Right lobe of liver (tissue), 6 donors: ENCODE results near the gene CTDP1. TPM values are rescaled to one million over a fixed set of nuclear protein-coding genes. Genes with fewer than 3 reads are reported as not detected.
A peak's percentile ranks its signal among the peaks of the same experiment; 100 is the strongest.

ENCODE experiments used
- ATAC-seq, 4 donors: fragments of 200-7000 bp; cut with Tn5 transposase; one replicate each; pipeline ENCODE4 v1.9.1; 2020; ENCODE audit warnings: mild to moderate bottlenecking in 4 of 4, moderate library complexity in 4 of 4
- DNase-seq, 3 donors: peaks; one replicate each; pipeline ENCODE4 v3.0.0-alpha.2; 2020
- H3K27ac ChIP-seq, 3 donors: fragments of 200-600 bp; one replicate each; pipeline ENCODE4 v1.8.0; 2022
- H3K27me3 ChIP-seq, 2 donors: fragments of 200-600 bp; one replicate each; pipeline ENCODE4 v1.8.0; 2022
- H3K36me3 ChIP-seq, 4 donors: fragments of 200-600 bp; sonication (generic) in 1 of 4; one replicate each; pipeline versions ENCODE4 v1.5.1 to v1.8.0; 2017 to 2022; ENCODE audit warnings: control low read depth in 1 of 4
- H3K4me1 ChIP-seq, 4 donors: fragments of 200-600 bp; sonication (generic) in 1 of 4; one replicate each; pipeline versions ENCODE4 v1.5.1 to v1.8.0; 2017 to 2022; ENCODE audit warnings: control low read depth in 1 of 4
- H3K4me3 ChIP-seq, 3 donors: fragments of 200-600 bp; one replicate each; pipeline ENCODE4 v1.8.0; 2022
- H3K9me3 ChIP-seq, 4 donors: fragments of 200-600 bp; sonication (generic) in 1 of 4; one replicate each; pipeline versions ENCODE4 v1.5.1 to v1.8.0; 2017 to 2022; ENCODE audit warnings: control low read depth in 1 of 4
- CTCF ChIP-seq, 4 donors: fragments of 200-600 bp in 3 of 4; fragments of 450-650 bp in 1 of 4; IDR thresholded peaks; one replicate each; pipeline versions ENCODE4 v1.5.1 to v1.8.0; 2016 to 2022; ENCODE audit warnings: antibody characterized with exemption in 4 of 4, mild to moderate bottlenecking in 2 of 4
- POLR2A ChIP-seq: fragments of 450-650 bp; IDR thresholded peaks from one replicate; pipeline ENCODE4 v1.6.1; 2017; ENCODE audit warnings: antibody characterized with exemption, mild to moderate bottlenecking
- WGBS: methylation state at CpG from one replicate; pipeline ENCODE4 v1.1.6; 2018; ENCODE audit warnings: low coverage, low lambda C conversion rate; ENCODE audit not compliant: insufficient coverage; ENCODE audit errors: missing lambda C conversion rate; 5-methylcytosine and 5-hydroxymethylcytosine counted together
- intact Hi-C, 2 donors: fragments of 100-400 bp; cut with DNase I; formaldehyde crosslinking; loops; one replicate each; pipeline versions ENCODE4 v1.11.2 to v1.14.1; 2022
- total RNA-seq, 6 experiments: library from RNA; depleted of rRNA in 2 of 6; stranded (reverse); fragments of >200 nt in 2 of 6; fragmentation: NEBNext Ultra II Directional in 3 of 6; extraction: Animal tissue kit (Norgen Biotek cat#: 25700) in 3 of 6; gene quantifications; one replicate each; pipeline versions ENCODE4 v1.1.0 to v1.2.4, GENCODE V29; 2016 to 2023
- donor health status: DM: no; HTN: yes; CAD: no.
- donor health status: DM: no; HTN: no; CAD: no.
- donor health status: DM: no; HTN: no; CAD: no.
- donor health status: DM: no; HTN: yes; CAD: no.
- donor health status: DM: no; HTN: yes; CAD: no.

The CTDP1 gene
- total RNA-seq, 6 experiments from 2014 or later = 7.5 to 10.4 (median 8.2) TPM

GRCh38 chr18:79778291-79778791, 98.7 kb downstream of the CTDP1 start:
- Histone ChIP-seq H3K27ac (no peak overlapping the region), H3K9me3 (no peaks in the 10 kb centered on the region), H3K36me3 (no peaks in the 10 kb centered on the region), H3K4me1 (no peaks in the 10 kb centered on the region), H3K27me3 (no peaks in the 10 kb centered on the region), H3K4me3 (no peak overlapping the region)
- no peak for ATAC-seq
- WGBS = 49% methylated on average over 9 of the region's 26 CpGs
- peak in 2 of 3 donors; percentile 22 to 39 for DNase-seq
- intact Hi-C loops = no loop called here
- TF ChIP-seq POLR2A = no peak
- TF ChIP-seq CTCF (IDR thresholded peaks at IDR 0.05) = no peak

- no peak overlapping the region for H3K4me3 ChIP-seq
- ATAC-seq (no peak), DNase-seq (peak in 2 of 3 donors; percentile 19 to 27)
- H3K27ac ChIP-seq = no peak overlapping the region
- no peaks in the 10 kb centered on the region for H3K9me3 ChIP-seq
- 77% methylated on average over 13 of the region's 29 CpGs for WGBS
- H3K36me3 ChIP-seq = no peaks in the 10 kb centered on the region
- no peaks in the 10 kb centered on the region for H3K27me3 ChIP-seq
- intact Hi-C loops = no loop called here
- TF ChIP-seq CTCF (IDR thresholded peaks at IDR 0.05) = no peak
- no peak for TF ChIP-seq POLR2A
- H3K4me1 ChIP-seq = no peaks in the 10 kb centered on the region
Measured at GRCh38 chr18:79779021-79779699, 99.6 kb downstream of the CTDP1 start.

GRCh38 chr18:79779700-79780190, 100.1 kb downstream of the CTDP1 start:
- H3K27me3 ChIP-seq = no peaks in the 10 kb centered on the region
- no peaks in the 10 kb centered on the region for H3K36me3 ChIP-seq
- 47% methylated on average over 4 of the region's 18 CpGs for WGBS
- intact Hi-C loops = no loop called here
- DNase-seq (peak in 2 of 3 donors; percentile 27 to 39), ATAC-seq (no peak)
- no peaks in the 10 kb centered on the region for H3K9me3 ChIP-seq
- H3K27ac ChIP-seq = no peak overlapping the region
- TF ChIP-seq CTCF (IDR thresholded peaks at IDR 0.05) (no peak), POLR2A (no peak)
- H3K4me1 ChIP-seq = no peaks in the 10 kb centered on the region
- no peak overlapping the region for H3K4me3 ChIP-seq

GRCh38 chr18:79780547-79780946, 100.9 kb downstream of the CTDP1 start:
- DNase-seq (peak in 1 of 3 donors; percentile 18), ATAC-seq (no peak)
- H3K27ac ChIP-seq = no peak overlapping the region

More at GRCh38 chr18:79780547-79780946, 100.9 kb downstream of the CTDP1 start:
- WGBS = 81% methylated on average over 5 of the region's 8 CpGs
- Histone ChIP-seq H3K36me3 (no peaks in the 10 kb centered on the region), H3K27me3 (no peaks in the 10 kb centered on the region), H3K4me3 (no peak overlapping the region), H3K9me3 (no peaks in the 10 kb centered on the region), H3K4me1 (no peaks in the 10 kb centered on the region)
- intact Hi-C loops = no loop called here
- no peak for TF ChIP-seq CTCF (IDR thresholded peaks at IDR 0.05)
- no peak for TF ChIP-seq POLR2A
